K562 (cell line): ENCODE results near the gene WDR20. TPM values are rescaled to one million over a fixed set of nuclear protein-coding genes. Genes with fewer than 3 reads are reported as not detected.

ENCODE experiments used
- ATAC-seq: fragments of 200-7000 bp; cut with Tn5 transposase; 3 replicates; pipeline ENCODE4 v1.9.1; 2020; ENCODE audit warnings: moderate library complexity
- BruUV-seq: library from RNA; stranded (reverse); fragments of 400-500 nt; replicated peaks from 2 replicates; lab custom pipeline; 2021; lab: Mats Ljungman, UMichigan
- CTCF ChIA-PET: fragments of 300-600 bp; formaldehyde crosslinking; extraction: SDS; loops from one replicate; lab custom pipeline; 2021; ENCODE audit warnings: low intra/inter-chr PET ratio; lab: Yijun Ruan, JAX
- POLR2A ChIA-PET: fragments of 300-600, 350-650 bp; sonication (Branson Sonifier 250); formaldehyde crosslinking; extraction: SDS; loops from one replicate; lab custom pipeline; 2021; ENCODE audit warnings: antibody characterized with exemption, inconsistent platforms; lab: Yijun Ruan, JAX
- DNase-seq, 4 experiments: peaks; one replicate each; pipeline versions ENCODE4 v3.0.0 to v3.0.0-alpha.2; 2011 to 2018; ENCODE audit warnings: low spot score in 3 of 4, mixed read lengths in 3 of 4; ENCODE audit errors: extremely low read depth in 1 of 4
- FAIRE-seq: peaks from 2 replicates; lab custom pipeline; 2011; peaks lifted over from hg19 to GRCh38; lab: Jason Lieb, UNC
- H2AFZ ChIP-seq: 2 replicates; pipeline ENCODE4 v1.6.0; 2011; ENCODE audit warnings: low read depth, low read length, control low read depth, inconsistent platforms
- H3K27ac ChIP-seq: fragments of 200-600 bp; 3 replicates; pipeline ENCODE4 v1.8.0; 2011; ENCODE audit warnings: low read depth, mild to moderate bottlenecking, control low read depth, inconsistent platforms, low read length, moderate library complexity, mixed read lengths; ENCODE audit errors: extremely low read depth
- H3K27me3 ChIP-seq, 2 experiments: fragments of 300-600 bp in 1 of 2; 2 replicates in 1 of 2; 3 replicates in 1 of 2; pipeline versions ENCODE4 v1.6.0 to v1.8.0; 2011; ENCODE audit warnings: inconsistent platforms in 2 of 2, low read length in 2 of 2, mild to moderate bottlenecking in 1 of 2, mixed read lengths in 1 of 2, moderate library complexity in 1 of 2; ENCODE audit not compliant: control insufficient read depth in 2 of 2, insufficient read depth in 2 of 2
- H3K36me3 ChIP-seq: fragments of 300-600 bp; 3 replicates; pipeline ENCODE4 v1.8.0; 2011; ENCODE audit warnings: mild to moderate bottlenecking, low read length, inconsistent platforms; ENCODE audit not compliant: control insufficient read depth, insufficient read depth
- H3K4me1 ChIP-seq, 2 experiments: fragments of 200-600 bp in 1 of 2; replicated peaks in 1 of 2; 2 replicates in 1 of 2; 3 replicates in 1 of 2; pipeline versions ENCODE4 v1.5.1 to v1.8.0; 2011; ENCODE audit warnings: inconsistent platforms in 2 of 2, low read length in 2 of 2, mild to moderate bottlenecking in 1 of 2, mixed read lengths in 1 of 2, moderate library complexity in 1 of 2; ENCODE audit not compliant: control insufficient read depth in 2 of 2, insufficient read depth in 2 of 2
- H3K4me2 ChIP-seq: 2 replicates; pipeline ENCODE4 v1.6.1; 2011; ENCODE audit warnings: low read length, control low read depth, inconsistent platforms, mixed read lengths; ENCODE audit not compliant: insufficient read depth
- H3K4me3 ChIP-seq: fragments of 200-600 bp; sonication (generic), shearing (Covaris generic); 2 replicates; pipeline ENCODE4 v1.5.1; 2016; ENCODE audit warnings: control low read depth, inconsistent platforms
- H3K79me2 ChIP-seq: fragments of 200-600 bp; 3 replicates; pipeline ENCODE4 v1.8.0; 2011; ENCODE audit warnings: low read length, inconsistent platforms; ENCODE audit not compliant: control insufficient read depth, insufficient read depth
- H3K9ac ChIP-seq, 2 experiments: 2 replicates each; pipeline versions ENCODE4 v1.6.0 to v1.6.1; 2011; ENCODE audit warnings: low read depth in 2 of 2, low read length in 2 of 2, control low read depth in 1 of 2, inconsistent platforms in 1 of 2, mild to moderate bottlenecking in 1 of 2, mixed read lengths in 1 of 2; ENCODE audit not compliant: insufficient read depth in 1 of 2
- H3K9me1 ChIP-seq: one replicate; pipeline ENCODE4 v1.6.0; 2011; ENCODE audit warnings: inconsistent platforms, mild to moderate bottlenecking, low read length, moderate library complexity; ENCODE audit not compliant: control insufficient read depth, insufficient read depth
- H3K9me3 ChIP-seq: replicated peaks from 2 replicates; pipeline ENCODE4 v1.5.1; 2011; ENCODE audit warnings: low read depth, low read length, inconsistent platforms; ENCODE audit not compliant: control insufficient read depth, insufficient read depth
- H4K20me1 ChIP-seq: replicated peaks from 2 replicates; pipeline ENCODE4 v1.6.1; 2011; ENCODE audit warnings: low read length, inconsistent platforms, mixed read lengths; ENCODE audit not compliant: control insufficient read depth, insufficient read depth
- ATF3 ChIP-seq, 2 experiments: fragments of 450-650 bp in 1 of 2; sonication (generic) in 1 of 2; formaldehyde crosslinking in 1 of 2; IDR thresholded peaks in 1 of 2; conservative IDR thresholded peaks in 1 of 2; 2 replicates each; pipeline versions ENCODE4 v1.6.1 to v1.8.1; 2016 to 2023; ENCODE audit warnings: mild to moderate bottlenecking in 2 of 2, moderate library complexity in 2 of 2, inconsistent platforms in 1 of 2, missing genetic modification reagents in 1 of 2
- HES1 ChIP-seq: fragments of 450-650 bp; IDR thresholded peaks from 2 replicates; pipeline ENCODE4 v1.6.1; 2016; ENCODE audit warnings: low read depth, mild to moderate bottlenecking, moderate library complexity
- KLF1 ChIP-seq: fragments of 450-650 bp; IDR thresholded peaks from 2 replicates; pipeline ENCODE4 v1.6.1; 2016; ENCODE audit warnings: missing genetic modification characterization, missing compliant biosample characterization
- MIER1 ChIP-seq: fragments of 450-650 bp; IDR thresholded peaks from 2 replicates; pipeline ENCODE4 v1.6.1; 2016; ENCODE audit warnings: antibody characterized with exemption, mild to moderate bottlenecking, low read depth
- NFATC3 ChIP-seq: fragments of 450-650 bp; IDR thresholded peaks from 2 replicates; pipeline ENCODE4 v1.6.1; 2017; ENCODE audit warnings: mild to moderate bottlenecking
- TRIM28 ChIP-seq: fragments of 450-650 bp; IDR thresholded peaks from 2 replicates; pipeline ENCODE4 v1.6.1; 2017
- YBX1 ChIP-seq: fragments of 450-650 bp; IDR thresholded peaks from 2 replicates; pipeline ENCODE4 v1.7.1; 2016; ENCODE audit warnings: mild to moderate bottlenecking
- WGBS: fragments of 100-300 bp; shearing (Covaris generic); methylation state at CpG from one replicate; pipeline ENCODE4 v1.1.6; 2016; ENCODE audit warnings: low coverage, mixed read lengths; ENCODE audit not compliant: insufficient coverage; ENCODE audit errors: missing lambda C conversion rate; 5-methylcytosine and 5-hydroxymethylcytosine counted together
- in situ Hi-C: fragments of 300-500 bp; cut with MboI; formaldehyde crosslinking; loops from 4 replicates; pipeline ENCODE4 v1.15.0; 2018; ENCODE audit warnings: inconsistent platforms, mixed read lengths
- intact Hi-C: fragments of 100-400 bp; cut with micrococcal nuclease; formaldehyde crosslinking; loops from 2 replicates; pipeline ENCODE4 v1.14.2; 2022
- polyA plus RNA-seq, 8 experiments: library from polyadenylated mRNA; depleted of rRNA in 4 of 8; stranded (reverse) in 5 of 8; unstranded in 3 of 8; fragments of >200 nt; fragmentation: Nextera tagmentation in 2 of 8; fragmentation: Illumina TruSeq in 1 of 8; extraction: Ambion mirVana in 2 of 8; extraction: Trizol in 1 of 8; gene quantifications; 2 replicates each; pipeline versions ENCODE4 v1.2.1 to v1.2.3, GENCODE V29; 2011 to 2014; ENCODE audit warnings: inconsistent platforms in 1 of 8, missing spikeins in 1 of 8
- total RNA-seq, 7 experiments: library from RNA; depleted of rRNA in 6 of 7; stranded (reverse); fragments of >200 nt in 6 of 7; fragmentation: Illumina TruSeq in 2 of 7; extraction: Trizol in 2 of 7; gene quantifications; 2 replicates each; pipeline versions ENCODE4 v1.2.1 to v1.2.3, GENCODE V29; 2011 to 2021; ENCODE audit warnings: low replicate concordance in 1 of 7

WDR20 gene
- total and polyA plus RNA-seq, 9 of the 15 experiments (the other 6 are each of a cell fraction or from before 2014, with no cell fraction given): 7.0 to 15.3 (median 11.8) TPM

- CTCF ChIA-PET: no interaction called here
- H3K79me2 ChIP-seq: peaks cover 4% of the 10 kb centered on the region; the same call in 2 of the 3 replicates
Observed at GRCh38 chr14:102208741-102209140, 69.0 kb downstream of the WDR20 start.

More at GRCh38 chr14:102208741-102209140, 69.0 kb downstream of the WDR20 start:
- Histone ChIP-seq H3K27ac (no peak overlapping the region), H3K4me3 (no peak overlapping the region), H3K36me3 (peaks cover 42% of the 10 kb centered on the region), H3K9me1 (no peaks in the 10 kb centered on the region), H3K27me3 (no peaks in the 10 kb centered on the region), H2AFZ (no peak overlapping the region), H3K9me3 (no peaks in the 10 kb centered on the region), H3K9ac (no peak overlapping the region), H3K4me1 (peaks cover 0 to 5% of the 10 kb centered on the region in 2 experiments; a peak in 2 of 5 replicates), H4K20me1 (0 out of 2 replicates have a peak, but pooled peaks cover 6% of the 10 kb centered on the region), H3K4me2 (no peak overlapping the region)
- in situ Hi-C loops: no loop called here
- no peak for TF ChIP-seq TRIM28
- no peak for TF ChIP-seq KLF1
- TF ChIP-seq HES1: no peak
- no peak for TF ChIP-seq MIER1
- TF ChIP-seq NFATC3: no peak
- no peak for TF ChIP-seq YBX1
- no peak for TF ChIP-seq ATF3 (IDR thresholded peaks at IDR 0.05)
- no peak for TF ChIP-seq ATF3 (CRISPR knock-in tag; conservative IDR thresholded peaks at IDR 0.05)
- no TSS peak for BruUV-seq
- intact Hi-C loops: no loop called here
- ATAC-seq (no peak), DNase-seq (no peak), FAIRE-seq (no peak)
- 97% methylated on average over 9 of the region's 17 CpGs for WGBS
- POLR2A ChIA-PET: interaction anchor here (0.5 kb wide), 1 partner anchor 582 kb away, joined by 4 read pairs; no protein-coding TSS in a partner anchor
